ENCODE results near the gene PRSS33.

- TF ChIP-seq BHLHE40 (IDR thresholded peaks at IDR 0.05; ENCODE audit: low read length) (no peak), TAF15 (IDR thresholded peaks at IDR 0.05; ENCODE audit: low read depth, low read length) (no peak), BCL6 (CRISPR knock-in tag; IDR thresholded peaks at IDR 0.05) (no peak), ARID3B (CRISPR knock-in tag; IDR thresholded peaks at IDR 0.05; ENCODE audit: borderline replicate concordance) (no peak), TCF3 (CRISPR knock-in tag; IDR thresholded peaks at IDR 0.05) (no peak)
Measured at GRCh38 chr16:2834968-2835367, 47.6 kb upstream of the PRSS33 start.

Measured in K562 (cell line).